Measurements from ENCODE around the gene UBE4B. TPM values are rescaled to one million over a fixed set of nuclear protein-coding genes. Genes with fewer than 3 reads are reported as not detected.

UBE4B gene
- total and polyA plus RNA-seq, 9 of the 15 experiments (the other 6 are each of a cell fraction or from before 2014, with no cell fraction given), result 11.7 to 73.7 (median 40.1) TPM

GRCh38 chr1:10108948-10109708, 76.4 kb downstream of the UBE4B start (continued):
- no peak for TF ChIP-seq HES1 (IDR thresholded peaks at IDR 0.05; ENCODE audit: low read depth)
- TF ChIP-seq ZNF445 (CRISPR knock-in tag; IDR thresholded peaks at IDR 0.05; ENCODE audit: low read depth), result no peak
- no peak for TF ChIP-seq BRCA1 (IDR thresholded peaks at IDR 0.05)
- no peak for TF ChIP-seq BRCA1 (CRISPR knock-in tag; IDR thresholded peaks at IDR 0.05)
- no peak for TF ChIP-seq ZBTB49 (CRISPR knock-in tag; IDR thresholded peaks at IDR 0.05; ENCODE audit: borderline replicate concordance)
- no peak for TF ChIP-seq CEBPZ (IDR thresholded peaks at IDR 0.05; ENCODE audit: borderline replicate concordance, low read depth, low read length)

All from K562 (cell line).